B cell (primary cell): Measurements from ENCODE around the gene GNG7.
"Not testable (repeated sequence)": the region's sequence is repeated elsewhere in the genome, so short reads cannot be mapped to it uniquely, and the experiment has no call there.

Experiments
- CTCF ChIP-seq: fragments of 200-600 bp; IDR thresholded peaks from one replicate; pipeline ENCODE4 v1.8.0; 2022; ENCODE audit warnings: antibody characterized with exemption, mild to moderate bottlenecking
- EZH2 ChIP-seq: IDR thresholded peaks from 2 replicates; pipeline ENCODE4 v1.6.1; 2012; ENCODE audit warnings: borderline replicate concordance, low read depth, mild to moderate bottlenecking, moderate library complexity, low read length; ENCODE audit not compliant: insufficient read depth, poor library complexity, severe bottlenecking

- not testable (repeated sequence) for TF ChIP-seq CTCF, EZH2
Observed at GRCh38 chr19:2463694-2464093, 238.8 kb downstream of the GNG7 start.
